OCI-LY7 (cell line): ENCODE data around the gene MRPL55.

Experiments used
- EZH2phosphoT487 ChIP-seq: fragments of 200-600 bp; sonication (generic); IDR thresholded peaks from 2 replicates; pipeline ENCODE4 v1.6.1; 2018; ENCODE audit warnings: low read depth, borderline replicate concordance, mild to moderate bottlenecking, mixed run types, antibody characterized with exemption, low read length, moderate library complexity, mixed read lengths
- TF ChIP-seq, protein P1 (sequence below): fragments of 200-600 bp; sonication (generic); conservative IDR thresholded peaks from 2 replicates; pipeline ENCODE4 v1.5.1; 2014; ENCODE audit warnings: mild to moderate bottlenecking, antibody characterized with exemption, low read length, moderate library complexity, mixed read lengths

GRCh38 chr1:228072658-228073043, 36.4 kb downstream of the MRPL55 start:
- TF ChIP-seq, protein P1, sequence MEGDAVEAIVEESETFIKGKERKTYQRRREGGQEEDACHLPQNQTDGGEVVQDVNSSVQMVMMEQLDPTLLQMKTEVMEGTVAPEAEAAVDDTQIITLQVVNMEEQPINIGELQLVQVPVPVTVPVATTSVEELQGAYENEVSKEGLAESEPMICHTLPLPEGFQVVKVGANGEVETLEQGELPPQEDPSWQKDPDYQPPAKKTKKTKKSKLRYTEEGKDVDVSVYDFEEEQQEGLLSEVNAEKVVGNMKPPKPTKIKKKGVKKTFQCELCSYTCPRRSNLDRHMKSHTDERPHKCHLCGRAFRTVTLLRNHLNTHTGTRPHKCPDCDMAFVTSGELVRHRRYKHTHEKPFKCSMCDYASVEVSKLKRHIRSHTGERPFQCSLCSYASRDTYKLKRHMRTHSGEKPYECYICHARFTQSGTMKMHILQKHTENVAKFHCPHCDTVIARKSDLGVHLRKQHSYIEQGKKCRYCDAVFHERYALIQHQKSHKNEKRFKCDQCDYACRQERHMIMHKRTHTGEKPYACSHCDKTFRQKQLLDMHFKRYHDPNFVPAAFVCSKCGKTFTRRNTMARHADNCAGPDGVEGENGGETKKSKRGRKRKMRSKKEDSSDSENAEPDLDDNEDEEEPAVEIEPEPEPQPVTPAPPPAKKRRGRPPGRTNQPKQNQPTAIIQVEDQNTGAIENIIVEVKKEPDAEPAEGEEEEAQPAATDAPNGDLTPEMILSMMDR, result no peak
- TF ChIP-seq EZH2phosphoT487, result no peak
